ENCODE measurements around the gene ASB14. TPM values are rescaled to one million over a fixed set of nuclear protein-coding genes. Genes with fewer than 3 reads are reported as not detected.

Gene ASB14
- total and polyA plus RNA-seq, 4 donors = 0.21 TPM; not detected in 3

DNA sequence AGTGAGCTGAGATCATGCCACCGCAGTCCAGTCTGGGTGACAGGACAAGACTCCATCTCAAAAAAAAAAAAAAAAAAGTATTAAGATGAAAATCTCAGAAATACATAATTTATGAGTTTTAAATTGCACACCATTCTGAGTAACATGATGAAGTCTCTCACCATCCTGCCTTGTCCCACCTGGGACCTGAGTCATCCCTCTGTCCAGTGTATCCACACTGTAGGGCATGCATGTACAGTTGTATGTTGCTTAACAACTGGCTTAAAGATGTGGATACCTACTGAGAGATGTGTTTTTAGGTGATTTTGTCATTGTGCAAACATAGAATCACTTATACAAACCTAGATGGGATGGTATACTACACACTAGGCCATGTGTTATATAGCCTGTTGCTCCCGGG, 17.1 kb downstream of the ASB14 start:
- TF ChIP-seq EGR1 (IDR thresholded peaks at IDR 0.05; ENCODE audit: low read depth in 2 of 2) (no peak), NR2F2 (IDR thresholded peaks at IDR 0.05) (no peak), FOXA1 (IDR thresholded peaks at IDR 0.05) (no peak), FOXA2 (IDR thresholded peaks at IDR 0.05) (no peak), TAF1 (conservative IDR thresholded peaks at IDR 0.05) (no peak), HNF4A (conservative IDR thresholded peaks at IDR 0.05) (no peak), GABPA (IDR thresholded peaks at IDR 0.05 in 1 of 2, conservative IDR thresholded peaks at IDR 0.05 in 1 of 2) (no peak), SP1 (IDR thresholded peaks at IDR 0.05) (no peak), YY1 (IDR thresholded peaks at IDR 0.05) (no peak), RAD21 (IDR thresholded peaks at IDR 0.05) (no peak)
- TF ChIP-seq, protein P1, sequence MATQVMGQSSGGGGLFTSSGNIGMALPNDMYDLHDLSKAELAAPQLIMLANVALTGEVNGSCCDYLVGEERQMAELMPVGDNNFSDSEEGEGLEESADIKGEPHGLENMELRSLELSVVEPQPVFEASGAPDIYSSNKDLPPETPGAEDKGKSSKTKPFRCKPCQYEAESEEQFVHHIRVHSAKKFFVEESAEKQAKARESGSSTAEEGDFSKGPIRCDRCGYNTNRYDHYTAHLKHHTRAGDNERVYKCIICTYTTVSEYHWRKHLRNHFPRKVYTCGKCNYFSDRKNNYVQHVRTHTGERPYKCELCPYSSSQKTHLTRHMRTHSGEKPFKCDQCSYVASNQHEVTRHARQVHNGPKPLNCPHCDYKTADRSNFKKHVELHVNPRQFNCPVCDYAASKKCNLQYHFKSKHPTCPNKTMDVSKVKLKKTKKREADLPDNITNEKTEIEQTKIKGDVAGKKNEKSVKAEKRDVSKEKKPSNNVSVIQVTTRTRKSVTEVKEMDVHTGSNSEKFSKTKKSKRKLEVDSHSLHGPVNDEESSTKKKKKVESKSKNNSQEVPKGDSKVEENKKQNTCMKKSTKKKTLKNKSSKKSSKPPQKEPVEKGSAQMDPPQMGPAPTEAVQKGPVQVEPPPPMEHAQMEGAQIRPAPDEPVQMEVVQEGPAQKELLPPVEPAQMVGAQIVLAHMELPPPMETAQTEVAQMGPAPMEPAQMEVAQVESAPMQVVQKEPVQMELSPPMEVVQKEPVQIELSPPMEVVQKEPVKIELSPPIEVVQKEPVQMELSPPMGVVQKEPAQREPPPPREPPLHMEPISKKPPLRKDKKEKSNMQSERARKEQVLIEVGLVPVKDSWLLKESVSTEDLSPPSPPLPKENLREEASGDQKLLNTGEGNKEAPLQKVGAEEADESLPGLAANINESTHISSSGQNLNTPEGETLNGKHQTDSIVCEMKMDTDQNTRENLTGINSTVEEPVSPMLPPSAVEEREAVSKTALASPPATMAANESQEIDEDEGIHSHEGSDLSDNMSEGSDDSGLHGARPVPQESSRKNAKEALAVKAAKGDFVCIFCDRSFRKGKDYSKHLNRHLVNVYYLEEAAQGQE (IDR thresholded peaks at IDR 0.05) = no peak
- TF ChIP-seq, protein P2, sequence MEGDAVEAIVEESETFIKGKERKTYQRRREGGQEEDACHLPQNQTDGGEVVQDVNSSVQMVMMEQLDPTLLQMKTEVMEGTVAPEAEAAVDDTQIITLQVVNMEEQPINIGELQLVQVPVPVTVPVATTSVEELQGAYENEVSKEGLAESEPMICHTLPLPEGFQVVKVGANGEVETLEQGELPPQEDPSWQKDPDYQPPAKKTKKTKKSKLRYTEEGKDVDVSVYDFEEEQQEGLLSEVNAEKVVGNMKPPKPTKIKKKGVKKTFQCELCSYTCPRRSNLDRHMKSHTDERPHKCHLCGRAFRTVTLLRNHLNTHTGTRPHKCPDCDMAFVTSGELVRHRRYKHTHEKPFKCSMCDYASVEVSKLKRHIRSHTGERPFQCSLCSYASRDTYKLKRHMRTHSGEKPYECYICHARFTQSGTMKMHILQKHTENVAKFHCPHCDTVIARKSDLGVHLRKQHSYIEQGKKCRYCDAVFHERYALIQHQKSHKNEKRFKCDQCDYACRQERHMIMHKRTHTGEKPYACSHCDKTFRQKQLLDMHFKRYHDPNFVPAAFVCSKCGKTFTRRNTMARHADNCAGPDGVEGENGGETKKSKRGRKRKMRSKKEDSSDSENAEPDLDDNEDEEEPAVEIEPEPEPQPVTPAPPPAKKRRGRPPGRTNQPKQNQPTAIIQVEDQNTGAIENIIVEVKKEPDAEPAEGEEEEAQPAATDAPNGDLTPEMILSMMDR (IDR thresholded peaks at IDR 0.05; ENCODE audit: low read depth, low read length, missing input control) = no peak
- TF ChIP-seq, protein P3, sequence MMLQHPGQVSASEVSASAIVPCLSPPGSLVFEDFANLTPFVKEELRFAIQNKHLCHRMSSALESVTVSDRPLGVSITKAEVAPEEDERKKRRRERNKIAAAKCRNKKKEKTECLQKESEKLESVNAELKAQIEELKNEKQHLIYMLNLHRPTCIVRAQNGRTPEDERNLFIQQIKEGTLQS (IDR thresholded peaks at IDR 0.05) = no peak
- TF ChIP-seq, protein P4, sequence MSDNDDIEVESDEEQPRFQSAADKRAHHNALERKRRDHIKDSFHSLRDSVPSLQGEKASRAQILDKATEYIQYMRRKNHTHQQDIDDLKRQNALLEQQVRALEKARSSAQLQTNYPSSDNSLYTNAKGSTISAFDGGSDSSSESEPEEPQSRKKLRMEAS (IDR thresholded peaks at IDR 0.05) = no peak
- Histone ChIP-seq H3K4me1 (ENCODE audit: control insufficient read depth in 4 of 4, insufficient read depth in 4 of 4, low read length in 3 of 4) (no peaks in the 10 kb centered on the region), H3K9ac (ENCODE audit: low read depth in 1 of 2, low read length in 2 of 2) (no peak overlapping the region), H3K36me3 (ENCODE audit: control insufficient read depth in 4 of 4, insufficient read depth in 3 of 4, low read depth in 1 of 4, low read length in 3 of 4) (peaks cover 0 to 23% (median 4%) of the 10 kb centered on the region in 4 donors), H3K27me3 (ENCODE audit: control insufficient read depth in 4 of 4, insufficient read depth in 4 of 4, low read length in 3 of 4) (no peaks in the 10 kb centered on the region), H3K4me3 (ENCODE audit: low read depth in 1 of 3, low read length in 3 of 3) (no peak overlapping the region), H3K9me3 (ENCODE audit: control insufficient read depth in 4 of 4, low read length in 3 of 4) (no peaks in the 10 kb centered on the region), H3K27ac (ENCODE audit: low read depth in 1 of 2, low read length in 2 of 2) (no peak overlapping the region)
- no peak for DNase-seq (ENCODE audit: low spot score)
- 97% methylated on average over 2 of the region's 2 CpGs for WGBS

DNA sequence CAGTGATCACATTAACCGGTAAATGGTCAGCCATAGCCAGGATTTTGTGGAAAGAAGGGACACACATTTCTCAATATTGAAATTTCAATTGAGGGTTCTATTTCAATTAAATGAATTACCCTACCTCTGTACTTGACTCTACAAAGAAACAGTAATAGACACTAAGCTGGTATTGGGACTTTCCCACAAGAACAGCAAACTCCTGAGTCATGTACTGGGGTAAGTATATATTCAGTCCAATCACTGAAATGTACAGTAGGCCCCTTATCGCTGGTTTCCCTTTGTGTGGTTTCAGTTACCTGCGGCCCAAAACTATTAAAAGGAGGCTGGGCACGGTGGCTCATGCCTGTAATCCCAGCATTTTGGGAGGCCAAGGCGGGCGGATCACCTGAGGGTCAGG, 17.6 kb downstream of the ASB14 start:
- no peaks in the 10 kb centered on the region for H3K4me1 ChIP-seq (ENCODE audit: control insufficient read depth in 4 of 4, insufficient read depth in 4 of 4, low read length in 3 of 4)
- no peaks in the 10 kb centered on the region for H3K27me3 ChIP-seq (ENCODE audit: control insufficient read depth in 4 of 4, insufficient read depth in 4 of 4, low read length in 3 of 4)
- H3K9ac ChIP-seq (ENCODE audit: low read depth in 1 of 2, low read length in 2 of 2) = no peak overlapping the region
- H3K4me3 ChIP-seq (ENCODE audit: low read depth in 1 of 3, low read length in 3 of 3) = no peak overlapping the region
- peaks cover 1 to 27% (median 10%) of the 10 kb centered on the region in 4 donors for H3K36me3 ChIP-seq (ENCODE audit: control insufficient read depth in 4 of 4, insufficient read depth in 3 of 4, low read depth in 1 of 4, low read length in 3 of 4)
- DNase-seq (ENCODE audit: low spot score) = no peak
- TF ChIP-seq RAD21 (IDR thresholded peaks at IDR 0.05) (no peak), HNF4G (IDR thresholded peaks at IDR 0.05) (no peak), HNF4A (conservative IDR thresholded peaks at IDR 0.05) (no peak), JUND (IDR thresholded peaks at IDR 0.05) (no peak)
- TF ChIP-seq, protein P1 (IDR thresholded peaks at IDR 0.05) = no peak
- WGBS = 98% methylated on average over 6 of the region's 6 CpGs
- H3K27ac ChIP-seq (ENCODE audit: low read depth in 1 of 2, low read length in 2 of 2) = no peak overlapping the region
- H3K9me3 ChIP-seq (ENCODE audit: control insufficient read depth in 4 of 4, low read length in 3 of 4) = no peaks in the 10 kb centered on the region
